ENCODE results near the gene SLC24A3. TPM values are rescaled to one million over a fixed set of nuclear protein-coding genes. Genes with fewer than 3 reads are reported as not detected.

Gene SLC24A3
- total RNA-seq, 6 experiments from 2014 or later, result not detected

DNA sequence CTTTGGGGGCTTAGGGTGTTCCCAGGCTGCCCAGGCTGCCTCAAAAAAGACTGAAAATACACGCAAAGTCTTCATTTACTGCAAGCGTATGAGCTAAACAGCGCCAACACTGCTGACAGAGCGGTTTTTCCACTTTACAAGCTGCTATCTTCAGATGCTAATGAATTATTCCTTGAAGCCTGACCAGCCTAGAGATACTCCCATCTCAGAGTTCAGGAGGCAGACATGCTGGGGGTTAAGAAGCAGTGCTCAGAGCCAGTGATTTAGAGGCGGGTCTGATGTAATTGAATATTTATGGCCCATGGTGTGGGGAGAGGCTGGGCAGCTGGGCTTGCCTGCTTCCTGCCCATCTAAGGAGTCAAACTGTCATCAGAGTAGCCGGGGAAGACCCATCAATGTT is 241.4 kb downstream of the SLC24A3 start:
- H3K4me1 Mint-ChIP-seq (ENCODE audit: low read depth), result no peaks in the 10 kb centered on the region

DNA sequence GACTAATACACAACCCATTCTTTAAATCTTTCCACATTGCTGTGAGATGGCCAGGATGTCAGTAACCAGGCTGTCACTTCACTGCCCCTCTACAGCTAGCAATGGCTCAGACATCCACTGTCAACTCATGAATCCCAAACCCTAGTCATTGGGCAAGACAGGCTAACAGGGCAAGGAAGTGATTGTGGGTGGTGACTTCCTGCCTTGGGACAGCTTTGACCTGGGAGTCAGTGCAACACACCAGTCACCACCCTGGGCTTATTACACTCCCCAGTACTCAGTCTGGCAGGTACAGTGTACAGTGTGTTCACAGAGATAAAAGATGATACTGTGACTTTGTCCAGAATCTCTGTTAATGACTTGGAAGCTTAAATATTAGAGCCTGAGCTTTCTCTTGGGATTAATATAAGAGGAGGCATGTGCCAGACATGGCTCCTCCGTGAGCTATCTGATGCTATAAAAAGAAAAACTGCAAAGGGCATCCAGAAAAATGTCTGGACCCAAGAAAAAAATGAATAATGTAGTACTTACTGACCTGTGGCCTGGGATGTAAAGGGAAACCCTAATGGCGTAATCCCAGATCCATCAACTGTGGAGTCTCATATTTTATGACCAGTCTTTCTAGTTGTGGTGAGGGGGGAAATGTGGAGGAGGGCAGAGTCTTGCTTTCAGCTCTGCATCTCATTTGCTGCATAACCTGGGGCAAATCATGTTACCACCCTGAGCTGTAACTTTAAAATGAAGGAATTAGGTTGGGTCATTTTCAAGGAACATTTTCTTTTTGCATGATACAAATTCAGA is 244.4 kb downstream of the SLC24A3 start:
- Mint-ChIP-seq H3K36me3 (ENCODE audit: low read depth) (no peaks in the 10 kb centered on the region), H3K4me3 (no peak overlapping the region), H3K9me3 (peaks cover 8% of the 10 kb centered on the region), H3K27ac (no peak overlapping the region), H3K27me3 (ENCODE audit: insufficient read depth) (no peaks in the 10 kb centered on the region; the same call in 1 of the 2 replicates), H3K4me1 (ENCODE audit: low read depth) (peaks cover 8% of the 10 kb centered on the region; the same call in 1 of the 2 replicates)
- no peak for DNase-seq
- TF ChIP-seq, protein P1, sequence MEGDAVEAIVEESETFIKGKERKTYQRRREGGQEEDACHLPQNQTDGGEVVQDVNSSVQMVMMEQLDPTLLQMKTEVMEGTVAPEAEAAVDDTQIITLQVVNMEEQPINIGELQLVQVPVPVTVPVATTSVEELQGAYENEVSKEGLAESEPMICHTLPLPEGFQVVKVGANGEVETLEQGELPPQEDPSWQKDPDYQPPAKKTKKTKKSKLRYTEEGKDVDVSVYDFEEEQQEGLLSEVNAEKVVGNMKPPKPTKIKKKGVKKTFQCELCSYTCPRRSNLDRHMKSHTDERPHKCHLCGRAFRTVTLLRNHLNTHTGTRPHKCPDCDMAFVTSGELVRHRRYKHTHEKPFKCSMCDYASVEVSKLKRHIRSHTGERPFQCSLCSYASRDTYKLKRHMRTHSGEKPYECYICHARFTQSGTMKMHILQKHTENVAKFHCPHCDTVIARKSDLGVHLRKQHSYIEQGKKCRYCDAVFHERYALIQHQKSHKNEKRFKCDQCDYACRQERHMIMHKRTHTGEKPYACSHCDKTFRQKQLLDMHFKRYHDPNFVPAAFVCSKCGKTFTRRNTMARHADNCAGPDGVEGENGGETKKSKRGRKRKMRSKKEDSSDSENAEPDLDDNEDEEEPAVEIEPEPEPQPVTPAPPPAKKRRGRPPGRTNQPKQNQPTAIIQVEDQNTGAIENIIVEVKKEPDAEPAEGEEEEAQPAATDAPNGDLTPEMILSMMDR (IDR thresholded peaks at IDR 0.05), result no peak

More for the DNA sequence above, 241.4 kb downstream of the SLC24A3 start:
- Mint-ChIP-seq H3K27ac (no peak overlapping the region), H3K4me3 (no peak overlapping the region), H3K27me3 (ENCODE audit: insufficient read depth) (no peaks in the 10 kb centered on the region; the same call in none of the 2 replicates), H3K36me3 (ENCODE audit: low read depth) (no peaks in the 10 kb centered on the region), H3K9me3 (peaks cover 17% of the 10 kb centered on the region)
- TF ChIP-seq, protein P1 (IDR thresholded peaks at IDR 0.05), result no peak
- no peak for DNase-seq

DNA sequence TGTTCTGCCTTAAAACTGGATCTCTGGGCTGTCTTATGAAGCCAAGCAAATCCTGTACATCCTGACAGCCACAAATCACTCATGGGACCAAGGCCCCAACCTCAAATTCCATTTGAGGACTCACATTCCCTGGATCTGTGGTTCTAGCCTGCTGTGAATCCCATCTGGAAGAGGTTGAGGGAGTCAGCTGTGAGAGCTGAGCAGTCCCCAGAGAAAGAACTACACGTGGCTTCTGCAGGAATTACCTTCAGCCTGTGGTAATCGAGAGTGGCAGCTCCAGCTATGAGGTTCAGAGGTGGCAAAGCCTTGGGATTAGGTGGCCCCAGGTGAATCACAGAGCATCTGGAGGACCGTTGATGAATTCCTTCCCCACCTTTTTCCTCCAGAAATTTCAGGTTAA is 245.2 kb downstream of the SLC24A3 start:
- H3K4me1 Mint-ChIP-seq (ENCODE audit: low read depth), result peaks cover 8% of the 10 kb centered on the region; the same call in 1 of the 2 replicates
- H3K9me3 Mint-ChIP-seq, result no peaks in the 10 kb centered on the region; the same call in none of the 2 replicates
- no peak for DNase-seq
- H3K4me3 Mint-ChIP-seq, result no peak overlapping the region
- no peak overlapping the region for H3K27ac Mint-ChIP-seq
- TF ChIP-seq, protein P1 (IDR thresholded peaks at IDR 0.05), result no peak
- H3K36me3 Mint-ChIP-seq (ENCODE audit: low read depth), result no peaks in the 10 kb centered on the region
- peaks cover 2% of the 10 kb centered on the region; the same call in 1 of the 2 replicates for H3K27me3 Mint-ChIP-seq (ENCODE audit: insufficient read depth)

DNA sequence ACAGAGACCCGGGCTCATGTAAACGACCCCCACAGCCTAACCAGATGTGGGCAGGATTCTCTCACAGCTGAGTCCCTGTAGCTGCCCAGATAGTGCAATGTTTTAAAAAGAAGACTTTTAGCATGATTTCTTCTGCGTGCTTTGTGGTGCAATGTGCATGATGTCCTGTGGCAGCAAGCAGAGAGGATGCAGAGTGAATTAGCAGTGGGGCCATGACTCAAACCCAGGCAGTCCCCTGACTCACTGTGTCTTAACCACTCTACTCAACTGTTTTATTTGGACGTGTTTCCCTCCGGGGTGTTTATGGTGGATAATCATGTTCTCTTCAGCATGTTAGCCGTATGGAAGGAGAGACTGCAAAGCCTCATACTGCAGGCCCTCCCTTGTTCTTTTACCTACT is 247.9 kb downstream of the SLC24A3 start:
- DNase-seq, result no peak
- Mint-ChIP-seq H3K4me1 (ENCODE audit: low read depth) (peaks cover 8% of the 10 kb centered on the region; the same call in 1 of the 2 replicates), H3K9me3 (peaks cover 12% of the 10 kb centered on the region), H3K4me3 (no peak overlapping the region), H3K36me3 (ENCODE audit: low read depth) (no peaks in the 10 kb centered on the region), H3K27me3 (ENCODE audit: insufficient read depth) (0 out of 2 replicates have a peak, but pooled peaks cover 2% of the 10 kb centered on the region), H3K27ac (no peak overlapping the region)
- TF ChIP-seq, protein P1 (IDR thresholded peaks at IDR 0.05), result no peak

DNA sequence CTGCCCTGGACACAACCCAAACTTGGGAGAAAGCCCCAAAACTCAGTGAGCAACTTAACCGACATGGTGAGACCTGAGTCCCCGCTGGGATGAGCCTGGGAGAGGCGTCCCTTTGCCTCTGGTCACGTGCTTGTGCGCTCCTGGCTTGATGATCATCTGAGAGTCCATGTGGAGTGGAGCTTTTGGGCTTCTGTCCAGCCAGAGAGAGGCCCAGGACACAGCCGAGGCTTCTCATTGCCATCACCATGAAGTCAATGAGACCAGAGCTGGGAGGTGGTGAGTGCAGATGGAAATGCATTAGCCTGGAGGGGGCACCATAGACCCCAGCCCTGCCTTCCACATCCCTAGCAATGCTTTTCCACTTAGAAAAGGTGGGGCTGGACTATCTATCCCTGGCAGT is 250.0 kb downstream of the SLC24A3 start:
- no peak overlapping the region for H3K27ac Mint-ChIP-seq
- no peak overlapping the region for H3K4me3 Mint-ChIP-seq
- peaks cover 8% of the 10 kb centered on the region; the same call in 1 of the 2 replicates for H3K4me1 Mint-ChIP-seq (ENCODE audit: low read depth)

More for the DNA sequence above, 250.0 kb downstream of the SLC24A3 start:
- TF ChIP-seq, protein P1 (IDR thresholded peaks at IDR 0.05), result no peak
- Mint-ChIP-seq H3K27me3 (ENCODE audit: insufficient read depth) (peaks cover 2% of the 10 kb centered on the region; the same call in 1 of the 2 replicates), H3K36me3 (ENCODE audit: low read depth) (no peaks in the 10 kb centered on the region), H3K9me3 (peaks cover 12% of the 10 kb centered on the region)
- no peak for DNase-seq
